ENCODE data around the gene EPHA6.

Gene EPHA6

GRCh38 chr3:97719156-97719821 is 904.9 kb downstream of the EPHA6 start:
- peak; percentile 66 to 77 (median 76) for DNase-seq

DNA sequence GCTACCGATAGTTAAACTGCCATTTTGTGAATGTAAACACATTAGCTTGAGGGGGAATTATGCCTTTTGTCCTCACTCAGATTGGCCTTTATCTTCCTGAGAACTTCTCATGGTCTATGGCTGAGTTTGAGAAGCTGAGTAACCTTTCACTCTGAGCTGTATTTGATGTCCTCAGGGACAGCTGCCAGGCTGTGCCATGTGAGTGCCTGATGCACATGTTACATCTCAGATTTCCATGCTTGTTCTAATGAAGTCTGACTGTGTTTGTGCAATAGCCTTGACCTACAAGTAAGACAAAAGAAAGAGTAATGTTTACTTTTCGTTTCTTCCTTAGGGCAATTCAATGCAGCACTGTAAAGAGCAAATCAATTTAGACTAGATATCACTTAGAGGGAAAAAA is 906.0 kb downstream of the EPHA6 start:
- no peak for DNase-seq

DNA sequence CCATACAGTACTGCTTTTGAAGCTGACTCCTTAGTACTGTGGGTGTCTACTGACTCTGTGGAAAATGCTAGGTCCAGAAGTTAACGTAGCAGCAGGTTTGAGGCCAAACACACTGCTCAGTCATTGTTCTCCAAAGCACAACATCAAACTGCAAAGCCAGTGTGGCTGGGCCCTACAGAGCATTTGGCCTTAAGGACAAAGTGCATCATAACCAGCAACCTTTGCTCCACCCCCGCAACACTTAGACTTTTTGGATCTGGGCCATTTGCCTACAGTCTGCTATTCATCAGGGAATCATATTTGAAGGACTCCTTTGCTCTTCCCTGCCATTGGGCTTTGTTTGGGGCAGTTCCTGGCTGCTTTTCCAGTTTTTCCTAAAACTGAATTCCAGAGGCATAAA is 907.1 kb downstream of the EPHA6 start:
- DNase-seq: no peak

DNA sequence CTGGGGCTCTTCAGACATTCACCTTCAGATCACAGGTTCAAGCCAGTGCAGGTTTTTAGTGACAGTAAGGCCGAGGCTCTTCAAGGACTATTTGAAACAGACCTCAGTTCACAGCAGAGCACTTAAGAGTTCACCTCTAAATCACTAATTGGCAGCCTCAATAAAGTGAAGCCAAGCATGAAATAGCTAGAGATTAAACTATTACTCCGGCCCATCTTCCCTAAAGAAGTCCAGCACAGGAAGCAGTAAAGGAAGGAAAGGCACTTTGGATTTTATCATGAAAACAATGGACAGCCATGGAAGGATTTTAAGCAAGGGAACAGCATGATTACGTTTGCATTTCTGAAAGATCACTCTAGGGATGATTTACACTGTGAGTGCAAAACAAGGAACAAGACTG is 922.5 kb downstream of the EPHA6 start:
- no peak for DNase-seq

GRCh38 chr3:97738761-97739160 is 924.4 kb downstream of the EPHA6 start:
- no peak for DNase-seq

DNA sequence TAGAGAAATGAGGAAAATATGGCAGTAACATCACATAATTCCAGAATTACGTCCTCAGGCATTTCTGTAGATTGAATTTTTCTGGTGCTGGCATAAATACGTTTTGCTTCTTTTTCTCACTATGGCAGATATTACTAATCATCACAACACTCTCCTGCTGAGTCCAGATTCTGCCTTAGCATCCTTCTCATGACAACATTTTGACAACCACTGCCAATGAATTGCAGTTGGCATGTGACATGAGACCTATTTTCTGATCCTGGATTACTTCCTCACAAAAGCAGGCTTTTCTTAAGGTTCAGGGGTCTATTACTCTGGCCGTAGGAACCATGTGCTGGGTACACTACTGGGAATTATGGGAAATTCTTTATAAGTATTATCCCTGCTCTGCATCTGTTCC is 927.6 kb downstream of the EPHA6 start:
- no peak for DNase-seq

DNA sequence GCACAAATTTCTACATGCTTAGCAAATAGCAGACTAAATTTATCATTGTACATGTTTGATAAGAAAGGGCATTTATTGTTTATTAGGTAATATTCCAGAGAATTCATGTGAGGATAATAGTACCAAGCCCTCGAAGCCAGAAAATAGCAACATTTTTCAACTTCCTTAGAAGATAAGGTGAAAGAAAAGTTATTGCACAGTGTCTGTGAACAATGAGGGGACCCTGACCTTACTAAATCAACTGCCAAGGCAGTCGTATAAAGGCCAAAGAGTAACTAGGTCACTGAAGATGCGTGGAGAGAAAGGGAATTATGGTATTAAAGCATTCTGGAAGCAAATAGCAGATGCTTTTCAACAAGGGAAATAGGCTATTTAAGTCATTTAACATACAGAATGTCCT is 929.9 kb downstream of the EPHA6 start:
- DNase-seq: no peak

DNA sequence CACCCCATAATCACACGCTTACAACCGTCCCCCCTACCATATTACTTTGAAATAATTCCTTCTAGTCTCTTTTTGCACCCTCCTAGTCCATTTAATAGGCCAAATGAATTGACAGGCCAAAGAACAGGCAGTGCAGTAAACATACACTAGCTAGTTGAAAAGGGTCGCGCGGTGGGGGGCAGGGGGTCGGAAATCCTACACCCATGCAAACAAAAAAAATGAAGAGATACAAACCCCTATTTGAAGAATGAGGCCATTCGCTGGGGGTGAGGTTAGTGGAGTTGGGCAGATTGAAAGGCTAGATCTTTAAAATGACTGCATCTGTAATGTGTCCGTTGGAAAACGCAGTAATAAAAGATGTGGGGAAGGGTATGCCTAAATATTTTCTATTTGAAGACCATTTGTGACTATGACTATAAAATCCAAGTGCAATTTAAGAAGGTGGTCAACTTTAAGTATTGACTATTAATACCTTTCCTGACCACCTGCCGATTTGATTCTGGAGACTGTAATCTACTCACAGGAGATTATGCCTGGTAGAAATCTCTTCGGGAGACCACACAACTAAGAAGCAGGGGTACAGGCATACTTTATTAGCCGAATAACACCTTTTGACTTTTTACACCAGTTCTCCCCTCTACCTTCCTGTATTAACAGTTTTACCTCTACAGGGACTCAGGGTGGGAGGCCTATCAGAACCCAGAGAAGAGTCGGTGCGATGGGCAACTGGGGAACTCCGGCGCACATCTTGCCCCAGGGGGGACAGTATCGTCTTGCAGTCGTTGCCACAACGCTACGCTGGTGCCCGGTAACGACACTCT is 949.4 kb downstream of the EPHA6 start:
- DNase-seq: no peak

DNA sequence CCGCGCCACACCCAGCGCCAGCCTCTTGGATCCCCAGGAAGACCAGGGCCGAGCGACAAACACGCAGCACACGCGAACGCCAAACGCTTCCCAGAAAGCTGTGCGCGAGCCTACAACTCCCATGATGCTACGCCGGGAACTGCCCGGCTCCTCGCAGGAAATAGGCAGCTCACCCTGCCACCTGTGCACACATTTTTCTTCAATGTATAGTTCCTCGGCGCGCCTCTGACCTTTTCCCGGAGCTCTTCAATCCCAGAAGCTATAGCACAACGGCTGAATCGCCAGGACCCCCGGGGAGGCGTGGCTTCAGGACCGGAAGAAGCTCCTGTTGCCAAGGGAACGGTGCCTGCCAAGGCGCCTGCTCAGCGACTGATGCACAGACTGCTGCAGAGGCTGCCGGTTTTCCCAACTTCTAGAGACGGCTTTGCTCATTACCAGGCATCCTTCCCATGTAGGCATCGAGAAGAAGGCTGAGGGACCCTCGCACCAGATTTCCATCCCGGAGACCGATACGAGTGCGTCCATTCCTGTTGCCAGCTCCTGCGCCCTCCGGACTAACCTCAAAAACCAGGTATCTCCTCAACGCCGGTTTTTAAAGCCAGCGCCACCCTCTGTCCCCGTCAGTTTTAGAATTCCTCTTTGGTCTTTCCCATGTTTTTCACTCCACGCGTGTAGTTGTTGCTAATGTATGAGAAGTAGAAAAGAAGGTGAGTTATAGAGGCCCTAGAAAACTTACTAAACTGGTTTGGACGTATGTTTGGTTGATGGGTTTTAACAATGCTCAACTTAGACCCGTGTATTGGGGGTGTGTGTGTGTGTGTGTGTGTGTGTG is 950.2 kb downstream of the EPHA6 start, which contains the start of gene ARL6:
TSS of gene ARL6 (plus strand) at position 352 of the 832 bp plus-strand sequence. CDS start 3,350 bp downstream, outside the sequence.
- DNase-seq: peak; percentile 78 to 82 (median 78)

GRCh38 chr3:97765336-97765735 is 950.9 kb downstream of the EPHA6 start:
- no peak for DNase-seq

GRCh38 chr3:97772926-97773325 is 958.5 kb downstream of the EPHA6 start:
- DNase-seq: no peak

GRCh38 chr3:97778152-97778551 is 963.8 kb downstream of the EPHA6 start:
- DNase-seq: no peak

DNA sequence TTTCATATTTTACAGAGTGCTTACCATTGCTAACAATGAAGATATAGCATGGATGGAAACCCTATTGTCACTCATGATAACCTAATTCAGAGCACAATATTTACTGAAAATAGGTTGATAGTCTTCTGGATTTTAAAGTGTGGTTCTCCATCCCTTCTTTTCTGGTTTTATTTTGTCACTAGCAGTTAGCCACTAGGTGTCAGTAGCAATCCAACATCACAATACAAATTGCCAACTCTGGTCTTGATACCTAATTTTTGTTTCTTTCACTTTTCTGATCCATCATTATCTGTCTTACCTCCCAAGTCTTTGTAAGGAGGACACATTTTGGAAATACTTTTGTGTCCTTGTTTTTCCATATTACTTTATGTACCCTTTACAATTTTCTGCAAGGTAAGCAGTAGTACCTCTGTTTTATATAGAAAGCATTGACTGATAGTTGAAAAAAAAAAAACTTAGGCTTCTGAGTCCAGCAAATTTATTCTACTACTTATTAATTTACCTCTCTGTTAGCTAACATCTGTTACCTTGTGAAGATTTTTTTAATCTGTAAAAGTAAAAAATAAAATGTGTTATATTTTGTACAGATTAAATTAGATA is 979.1 kb downstream of the EPHA6 start:
- DNase-seq: peak; percentile 60 to 77 (median 70)

DNA sequence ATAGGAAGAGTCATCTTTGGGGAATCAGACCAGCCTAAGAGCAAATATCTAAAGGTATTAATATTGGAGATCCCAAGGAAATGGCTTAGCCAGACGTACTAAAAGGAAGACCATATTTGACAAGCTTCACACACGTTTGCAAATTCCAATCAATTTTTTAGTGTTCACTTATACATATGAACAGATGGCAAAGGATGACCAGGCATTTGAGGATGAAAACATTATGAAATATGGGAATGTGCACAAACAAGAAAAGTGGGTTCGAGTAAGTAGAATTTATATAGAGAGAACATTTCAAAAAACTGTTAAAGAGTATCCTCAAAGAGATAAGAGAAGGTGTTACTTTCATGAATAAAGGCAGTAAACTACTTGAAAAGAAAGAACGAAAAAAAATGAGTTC is 981.6 kb downstream of the EPHA6 start:
- DNase-seq: no peak

All from suppressor macrophage treated with lipopolysaccharide for 1 hour (primary cell).